ENCODE data around the gene SEMA5A. TPM values are rescaled to one million over a fixed set of nuclear protein-coding genes. Genes with fewer than 3 reads are reported as not detected.

The SEMA5A gene
- total and polyA plus RNA-seq, 2 of the 13 experiments (the other 11 are each of a cell fraction or from before 2014, with no cell fraction given), result 0.01 TPM; not detected in 1

DNA sequence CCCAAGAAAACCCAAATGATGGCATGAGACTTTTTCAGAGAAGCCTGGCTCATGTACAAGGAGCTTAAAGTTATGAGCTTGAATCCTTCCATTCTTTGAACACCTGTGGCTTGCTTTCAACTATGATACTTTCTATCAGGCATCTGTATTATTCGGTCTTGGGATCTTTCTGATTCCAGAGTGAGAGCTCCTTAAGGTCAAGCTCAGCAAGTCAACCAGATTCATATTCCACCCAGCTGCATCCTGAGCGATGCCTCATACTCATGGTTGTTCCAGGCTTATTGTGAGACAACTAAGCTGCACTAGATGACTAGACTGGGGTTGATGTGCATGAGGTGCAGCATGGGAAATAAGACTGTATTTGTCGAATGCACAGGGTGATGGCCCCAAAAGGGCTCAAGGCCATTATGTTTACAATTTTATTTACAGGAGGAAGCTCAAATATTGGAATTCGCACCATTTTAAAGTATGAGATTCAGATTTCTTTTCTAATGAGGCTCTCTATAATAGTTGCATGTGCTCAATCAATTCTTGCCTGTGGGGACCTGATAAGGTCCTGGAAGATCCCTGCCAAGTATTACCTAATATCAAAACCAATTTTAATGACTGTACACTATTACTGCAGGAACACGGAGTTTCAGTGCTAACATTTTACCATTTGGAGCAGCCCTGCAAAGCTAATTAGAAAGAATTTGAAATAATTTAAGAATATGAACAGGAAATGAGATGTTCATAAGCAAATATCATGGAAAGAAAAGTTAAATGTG lies 453.8 kb downstream of the SEMA5A start:
- intact Hi-C loops (cut with micrococcal nuclease; ENCODE audit: unreplicated experiment) (no loop called here), in situ Hi-C loops (cut with HindIII; ENCODE audit: extremely low pct_ligation_motif_present, low pct_unique_long_range_greater_than_20kb) (no loop called here)
- BruUV-seq (replicated peaks), result no TSS peak
- no peaks in the 10 kb centered on the region for H3K79me2 ChIP-seq (ENCODE audit: insufficient read depth, low read length)
- ChIA-PET CTCF (ENCODE audit: low intra/inter-chr PET ratio, low total read pairs) (no interaction called here), POLR2A (no interaction called here)
- ATAC-seq (no peak), FAIRE-seq (no peak), DNase-seq (ENCODE audit: low spot score) (no peak)
- H3K4me3 ChIP-seq (replicated peaks in 1 of 3; ENCODE audit: insufficient read depth in 1 of 3, low read depth in 2 of 3, low read length in 3 of 3), result no peak overlapping the region
- no peaks in the 10 kb centered on the region for H4K20me1 ChIP-seq (ENCODE audit: insufficient read depth, low read length)
- no peak for TF ChIP-seq MED1 (CRISPR knock-in tag; IDR thresholded peaks at IDR 0.05)
- TF ChIP-seq ZNF567 (CRISPR knock-in tag; IDR thresholded peaks at IDR 0.05; ENCODE audit: borderline replicate concordance), result no peak
- TF ChIP-seq, protein P1, sequence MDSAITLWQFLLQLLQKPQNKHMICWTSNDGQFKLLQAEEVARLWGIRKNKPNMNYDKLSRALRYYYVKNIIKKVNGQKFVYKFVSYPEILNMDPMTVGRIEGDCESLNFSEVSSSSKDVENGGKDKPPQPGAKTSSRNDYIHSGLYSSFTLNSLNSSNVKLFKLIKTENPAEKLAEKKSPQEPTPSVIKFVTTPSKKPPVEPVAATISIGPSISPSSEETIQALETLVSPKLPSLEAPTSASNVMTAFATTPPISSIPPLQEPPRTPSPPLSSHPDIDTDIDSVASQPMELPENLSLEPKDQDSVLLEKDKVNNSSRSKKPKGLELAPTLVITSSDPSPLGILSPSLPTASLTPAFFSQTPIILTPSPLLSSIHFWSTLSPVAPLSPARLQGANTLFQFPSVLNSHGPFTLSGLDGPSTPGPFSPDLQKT (CRISPR knock-in tag; IDR thresholded peaks at IDR 0.05; ENCODE audit: borderline replicate concordance), result no peak
- TF ChIP-seq, protein P2, sequence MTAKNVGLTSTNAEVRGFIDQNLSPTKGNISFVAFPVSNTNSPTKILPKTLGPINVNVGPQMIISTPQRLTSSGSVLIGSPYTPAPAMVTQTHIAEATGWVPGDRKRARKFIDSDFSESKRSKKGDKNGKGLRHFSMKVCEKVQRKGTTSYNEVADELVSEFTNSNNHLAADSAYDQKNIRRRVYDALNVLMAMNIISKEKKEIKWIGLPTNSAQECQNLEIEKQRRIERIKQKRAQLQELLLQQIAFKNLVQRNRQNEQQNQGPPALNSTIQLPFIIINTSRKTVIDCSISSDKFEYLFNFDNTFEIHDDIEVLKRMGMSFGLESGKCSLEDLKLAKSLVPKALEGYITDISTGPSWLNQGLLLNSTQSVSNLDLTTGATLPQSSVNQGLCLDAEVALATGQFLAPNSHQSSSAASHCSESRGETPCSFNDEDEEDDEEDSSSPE (CRISPR knock-in tag; IDR thresholded peaks at IDR 0.05), result no peak
- no peak for TF ChIP-seq KDM3A (CRISPR knock-in tag; IDR thresholded peaks at IDR 0.05; ENCODE audit: low read depth)
- no peak for TF ChIP-seq ZNF878 (CRISPR knock-in tag; IDR thresholded peaks at IDR 0.05)
- no peaks in the 10 kb centered on the region for H3K36me3 ChIP-seq (replicated peaks in 1 of 2; ENCODE audit: control insufficient read depth in 1 of 2, insufficient read depth in 2 of 2, low read length in 2 of 2)
- H3K27ac ChIP-seq (ENCODE audit: extremely low read length, insufficient read depth, low read length), result no peak overlapping the region
- H3K9ac ChIP-seq (ENCODE audit: insufficient read depth, low read depth, low read length), result no peak overlapping the region
- no peaks in the 10 kb centered on the region for H3K4me1 ChIP-seq (ENCODE audit: insufficient read depth, low read length)
- WGBS (ENCODE audit: low lambda C conversion rate), result 3% methylated on average over 5 of the region's 5 CpGs
- H3K9me3 ChIP-seq (ENCODE audit: low read length), result peaks cover 72% of the 10 kb centered on the region
- H3K4me2 ChIP-seq (ENCODE audit: low read depth, low read length), result no peak overlapping the region
- no peaks in the 10 kb centered on the region for H3K27me3 ChIP-seq (ENCODE audit: control insufficient read depth in 1 of 2, insufficient read depth in 2 of 2, low read length in 2 of 2)
- H2AFZ ChIP-seq (ENCODE audit: low read length), result no peak overlapping the region
